Measurements from ENCODE around the gene TNFRSF1A. TPM values are rescaled to one million over a fixed set of nuclear protein-coding genes. Genes with fewer than 3 reads are reported as not detected.

TNFRSF1A gene
- total and polyA plus RNA-seq, 2 of the 13 experiments (the other 11 are each of a cell fraction or from before 2014, with no cell fraction given), result 41.5 to 61.2 TPM

DNA sequence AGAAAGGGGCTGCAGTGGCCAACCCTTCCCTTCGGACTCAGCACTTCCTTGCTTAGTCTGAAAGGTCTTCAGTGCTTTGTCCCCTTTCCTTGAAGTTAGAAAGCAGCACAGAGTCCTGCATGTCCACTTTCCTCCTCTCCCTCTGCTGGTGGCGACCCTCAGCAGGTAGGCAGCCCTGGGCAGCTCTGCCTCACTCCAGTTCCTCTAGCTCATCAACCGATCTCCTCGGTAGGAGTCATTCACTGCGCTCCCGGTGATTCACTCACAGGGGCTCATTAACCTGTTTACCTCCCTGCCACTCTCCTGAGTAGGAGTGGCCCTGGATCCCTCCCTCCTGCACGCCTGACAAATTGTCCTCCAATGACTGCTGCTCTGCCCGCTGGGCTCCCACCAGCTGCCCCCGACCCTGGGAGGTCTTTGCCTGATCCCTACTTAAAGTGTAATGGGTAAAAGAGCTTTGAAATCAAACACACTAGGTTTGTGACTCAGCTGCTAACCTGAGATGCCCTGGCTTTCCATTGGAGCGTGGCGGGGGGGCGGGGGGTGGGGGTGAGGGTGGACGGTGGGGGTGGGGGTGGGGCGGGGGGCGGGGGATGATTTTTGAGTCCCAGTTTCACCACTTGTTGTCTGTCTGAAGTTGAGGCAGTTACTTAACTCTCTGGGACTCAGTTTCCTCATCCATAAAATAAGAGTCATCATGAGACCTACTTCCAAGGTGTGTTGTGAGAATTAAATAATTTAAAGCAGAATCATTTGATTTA, 29.3 kb upstream of the TNFRSF1A start (continued):
- TF ChIP-seq ZSCAN21 (CRISPR knock-in tag; IDR thresholded peaks at IDR 0.05; ENCODE audit: borderline replicate concordance) (no peak), ZNF441 (CRISPR knock-in tag; IDR thresholded peaks at IDR 0.05; ENCODE audit: borderline replicate concordance) (no peak), HDAC1 (CRISPR knock-in tag; IDR thresholded peaks at IDR 0.05) (peak; percentile 40; the same call in 1 of the 2 replicates), TEAD2 (CRISPR knock-in tag; IDR thresholded peaks at IDR 0.05) (no peak), ARNTL (CRISPR knock-in tag; IDR thresholded peaks at IDR 0.05) (no peak), HCFC1 (IDR thresholded peaks at IDR 0.05; ENCODE audit: low read depth, low read length) (no peak), ETV5 (CRISPR knock-in tag; IDR thresholded peaks at IDR 0.05; ENCODE audit: borderline replicate concordance) (peak; percentile 55; the same call in 1 of the 2 replicates), BRD4 (CRISPR knock-in tag; IDR thresholded peaks at IDR 0.05) (no peak), ZNF274 (CRISPR knock-in tag; IDR thresholded peaks at IDR 0.05) (no peak), ZNF629 (CRISPR knock-in tag; conservative IDR thresholded peaks at IDR 0.05) (0 out of 2 replicates have a peak, but pooled peaks have one; percentile 13), HOXD1 (CRISPR knock-in tag; IDR thresholded peaks at IDR 0.05) (peak; percentile 65; the same call in 1 of the 2 replicates), RBM22 (optimal IDR thresholded peaks at IDR 0.05; ENCODE audit: low read length) (peak; percentile 67), ZNF12 (CRISPR knock-in tag; IDR thresholded peaks at IDR 0.05) (no peak), KAT7 (CRISPR knock-in tag; IDR thresholded peaks at IDR 0.05; ENCODE audit: borderline replicate concordance) (peak; percentile 66; the same call in 1 of the 2 replicates), ZNF296 (CRISPR knock-in tag; conservative IDR thresholded peaks at IDR 0.05) (no peak), NFATC3 (CRISPR knock-in tag; IDR thresholded peaks at IDR 0.05) (no peak), SPEN (CRISPR knock-in tag; IDR thresholded peaks at IDR 0.05; ENCODE audit: low read depth) (peak; percentile 54; the same call in 1 of the 2 replicates), ZC3H13 (CRISPR knock-in tag; IDR thresholded peaks at IDR 0.05) (0 out of 2 replicates have a peak, but pooled peaks have one; percentile 6), ZNF263 (CRISPR knock-in tag; IDR thresholded peaks at IDR 0.05) (peak; percentile 43; the same call in 1 of the 2 replicates), AHR (CRISPR knock-in tag; IDR thresholded peaks at IDR 0.05) (no peak)
- TF ChIP-seq, protein P1, sequence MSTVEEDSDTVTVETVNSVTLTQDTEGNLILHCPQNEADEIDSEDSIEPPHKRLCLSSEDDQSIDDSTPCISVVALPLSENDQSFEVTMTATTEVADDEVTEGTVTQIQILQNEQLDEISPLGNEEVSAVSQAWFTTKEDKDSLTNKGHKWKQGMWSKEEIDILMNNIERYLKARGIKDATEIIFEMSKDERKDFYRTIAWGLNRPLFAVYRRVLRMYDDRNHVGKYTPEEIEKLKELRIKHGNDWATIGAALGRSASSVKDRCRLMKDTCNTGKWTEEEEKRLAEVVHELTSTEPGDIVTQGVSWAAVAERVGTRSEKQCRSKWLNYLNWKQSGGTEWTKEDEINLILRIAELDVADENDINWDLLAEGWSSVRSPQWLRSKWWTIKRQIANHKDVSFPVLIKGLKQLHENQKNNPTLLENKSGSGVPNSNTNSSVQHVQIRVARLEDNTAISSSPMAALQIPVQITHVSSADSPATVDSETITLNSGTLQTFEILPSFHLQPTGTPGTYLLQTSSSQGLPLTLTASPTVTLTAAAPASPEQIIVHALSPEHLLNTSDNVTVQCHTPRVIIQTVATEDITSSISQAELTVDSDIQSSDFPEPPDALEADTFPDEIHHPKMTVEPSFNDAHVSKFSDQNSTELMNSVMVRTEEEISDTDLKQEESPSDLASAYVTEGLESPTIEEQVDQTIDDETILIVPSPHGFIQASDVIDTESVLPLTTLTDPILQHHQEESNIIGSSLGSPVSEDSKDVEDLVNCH (CRISPR knock-in tag; IDR thresholded peaks at IDR 0.05), result no peak
- TF ChIP-seq, protein P2, sequence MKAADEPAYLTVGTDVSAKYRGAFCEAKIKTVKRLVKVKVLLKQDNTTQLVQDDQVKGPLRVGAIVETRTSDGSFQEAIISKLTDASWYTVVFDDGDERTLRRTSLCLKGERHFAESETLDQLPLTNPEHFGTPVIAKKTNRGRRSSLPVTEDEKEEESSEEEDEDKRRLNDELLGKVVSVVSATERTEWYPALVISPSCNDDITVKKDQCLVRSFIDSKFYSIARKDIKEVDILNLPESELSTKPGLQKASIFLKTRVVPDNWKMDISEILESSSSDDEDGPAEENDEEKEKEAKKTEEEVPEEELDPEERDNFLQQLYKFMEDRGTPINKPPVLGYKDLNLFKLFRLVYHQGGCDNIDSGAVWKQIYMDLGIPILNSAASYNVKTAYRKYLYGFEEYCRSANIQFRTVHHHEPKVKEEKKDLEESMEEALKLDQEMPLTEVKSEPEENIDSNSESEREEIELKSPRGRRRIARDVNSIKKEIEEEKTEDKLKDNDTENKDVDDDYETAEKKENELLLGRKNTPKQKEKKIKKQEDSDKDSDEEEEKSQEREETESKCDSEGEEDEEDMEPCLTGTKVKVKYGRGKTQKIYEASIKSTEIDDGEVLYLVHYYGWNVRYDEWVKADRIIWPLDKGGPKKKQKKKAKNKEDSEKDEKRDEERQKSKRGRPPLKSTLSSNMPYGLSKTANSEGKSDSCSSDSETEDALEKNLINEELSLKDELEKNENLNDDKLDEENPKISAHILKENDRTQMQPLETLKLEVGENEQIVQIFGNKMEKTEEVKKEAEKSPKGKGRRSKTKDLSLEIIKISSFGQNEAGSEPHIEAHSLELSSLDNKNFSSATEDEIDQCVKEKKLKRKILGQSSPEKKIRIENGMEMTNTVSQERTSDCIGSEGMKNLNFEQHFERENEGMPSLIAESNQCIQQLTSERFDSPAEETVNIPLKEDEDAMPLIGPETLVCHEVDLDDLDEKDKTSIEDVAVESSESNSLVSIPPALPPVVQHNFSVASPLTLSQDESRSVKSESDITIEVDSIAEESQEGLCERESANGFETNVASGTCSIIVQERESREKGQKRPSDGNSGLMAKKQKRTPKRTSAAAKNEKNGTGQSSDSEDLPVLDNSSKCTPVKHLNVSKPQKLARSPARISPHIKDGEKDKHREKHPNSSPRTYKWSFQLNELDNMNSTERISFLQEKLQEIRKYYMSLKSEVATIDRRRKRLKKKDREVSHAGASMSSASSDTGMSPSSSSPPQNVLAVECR (CRISPR knock-in tag; IDR thresholded peaks at IDR 0.05; ENCODE audit: borderline replicate concordance), result peak; percentile 64; the same call in 1 of the 2 replicates
- TF ChIP-seq, protein P3, sequence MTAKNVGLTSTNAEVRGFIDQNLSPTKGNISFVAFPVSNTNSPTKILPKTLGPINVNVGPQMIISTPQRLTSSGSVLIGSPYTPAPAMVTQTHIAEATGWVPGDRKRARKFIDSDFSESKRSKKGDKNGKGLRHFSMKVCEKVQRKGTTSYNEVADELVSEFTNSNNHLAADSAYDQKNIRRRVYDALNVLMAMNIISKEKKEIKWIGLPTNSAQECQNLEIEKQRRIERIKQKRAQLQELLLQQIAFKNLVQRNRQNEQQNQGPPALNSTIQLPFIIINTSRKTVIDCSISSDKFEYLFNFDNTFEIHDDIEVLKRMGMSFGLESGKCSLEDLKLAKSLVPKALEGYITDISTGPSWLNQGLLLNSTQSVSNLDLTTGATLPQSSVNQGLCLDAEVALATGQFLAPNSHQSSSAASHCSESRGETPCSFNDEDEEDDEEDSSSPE (CRISPR knock-in tag; IDR thresholded peaks at IDR 0.05), result 0 out of 2 replicates have a peak, but pooled peaks have one; percentile 30
